ENCODE measurements around the gene RIOX2. TPM values are rescaled to one million over a fixed set of nuclear protein-coding genes. Genes with fewer than 3 reads are reported as not detected.

The RIOX2 gene
- total and polyA plus RNA-seq, 2 of the 13 experiments (the other 11 are each of a cell fraction or from before 2014, with no cell fraction given) = 19.9 to 43.3 TPM

- TF ChIP-seq HNF4G (IDR thresholded peaks at IDR 0.05; ENCODE audit: borderline replicate concordance, low read depth, low read length) = peak; percentile 94
- TF ChIP-seq HNF4G (CRISPR knock-in tag; IDR thresholded peaks at IDR 0.05; ENCODE audit: borderline replicate concordance, low read depth) = peak; percentile 83; the same call in 1 of the 2 replicates
- peak; percentile 79 for TF ChIP-seq CTCF (CRISPR knock-in tag; IDR thresholded peaks at IDR 0.05)
- TF ChIP-seq ZNF501 (CRISPR knock-in tag; IDR thresholded peaks at IDR 0.05) = no peak
- 0 out of 2 replicates have a peak, but pooled peaks have one; percentile 47 for TF ChIP-seq MAZ (IDR thresholded peaks at IDR 0.05; ENCODE audit: borderline replicate concordance, low read depth, low read length)
- no peak for TF ChIP-seq MAZ (CRISPR knock-in tag; IDR thresholded peaks at IDR 0.05; ENCODE audit: low read depth)
- TF ChIP-seq SNRNP70 (IDR thresholded peaks at IDR 0.05; ENCODE audit: low read depth, low read length) = no peak
- no peak for TF ChIP-seq ZNF333 (CRISPR knock-in tag; IDR thresholded peaks at IDR 0.05; ENCODE audit: borderline replicate concordance)
- TF ChIP-seq EP300 (IDR thresholded peaks at IDR 0.05; ENCODE audit: low read depth in 2 of 2, low read length in 2 of 2) = peak in 1 of 2 experiments; percentile 91; a peak in 2 of 4 replicates
- peak; percentile 68; the same call in 1 of the 2 replicates for TF ChIP-seq EP300 (CRISPR knock-in tag; IDR thresholded peaks at IDR 0.05; ENCODE audit: borderline replicate concordance)
- no peak for TF ChIP-seq HNRNPK (IDR thresholded peaks at IDR 0.05; ENCODE audit: low read depth, low read length, poor library complexity, severe bottlenecking)
- TF ChIP-seq KLF16 (CRISPR knock-in tag; IDR thresholded peaks at IDR 0.05) = peak in 1 of 2 experiments; percentile 34; a peak in 1 of 4 replicates
- TF ChIP-seq PCBP1 (IDR thresholded peaks at IDR 0.05; ENCODE audit: borderline replicate concordance, low read depth, low read length) = no peak
- no peak for TF ChIP-seq NFRKB (IDR thresholded peaks at IDR 0.05)
- TF ChIP-seq TEAD2 (CRISPR knock-in tag; IDR thresholded peaks at IDR 0.05) = no peak
- peak; percentile 84 for TF ChIP-seq ZGPAT (CRISPR knock-in tag; IDR thresholded peaks at IDR 0.05)
- peak; percentile 65; the same call in 1 of the 2 replicates for TF ChIP-seq LCORL (IDR thresholded peaks at IDR 0.05)
- peak; percentile 69; the same call in 1 of the 2 replicates for TF ChIP-seq LCORL (CRISPR knock-in tag; IDR thresholded peaks at IDR 0.05)
- peak; percentile 22; the same call in 1 of the 2 replicates for TF ChIP-seq RAD21 (CRISPR knock-in tag; IDR thresholded peaks at IDR 0.05)
- peak; percentile 47; the same call in 1 of the 2 replicates for TF ChIP-seq ZNF280D (CRISPR knock-in tag; IDR thresholded peaks at IDR 0.05)
- no peak for TF ChIP-seq KLF13 (CRISPR knock-in tag; IDR thresholded peaks at IDR 0.05)
- no peak for TF ChIP-seq MXD3 (CRISPR knock-in tag; IDR thresholded peaks at IDR 0.05)
- peak; percentile 71; the same call in 1 of the 2 replicates for TF ChIP-seq MYC (CRISPR knock-in tag; IDR thresholded peaks at IDR 0.05; ENCODE audit: borderline replicate concordance)
- TF ChIP-seq ZBTB21 (CRISPR knock-in tag; IDR thresholded peaks at IDR 0.05) = no peak
These were observed 38.1 kb upstream of the RIOX2 start (continued) for GRCh38 chr3:98010194-98010882.

All from HepG2 (cell line).